ENCODE measurements around the gene PDGFD.

Gene PDGFD

DNA sequence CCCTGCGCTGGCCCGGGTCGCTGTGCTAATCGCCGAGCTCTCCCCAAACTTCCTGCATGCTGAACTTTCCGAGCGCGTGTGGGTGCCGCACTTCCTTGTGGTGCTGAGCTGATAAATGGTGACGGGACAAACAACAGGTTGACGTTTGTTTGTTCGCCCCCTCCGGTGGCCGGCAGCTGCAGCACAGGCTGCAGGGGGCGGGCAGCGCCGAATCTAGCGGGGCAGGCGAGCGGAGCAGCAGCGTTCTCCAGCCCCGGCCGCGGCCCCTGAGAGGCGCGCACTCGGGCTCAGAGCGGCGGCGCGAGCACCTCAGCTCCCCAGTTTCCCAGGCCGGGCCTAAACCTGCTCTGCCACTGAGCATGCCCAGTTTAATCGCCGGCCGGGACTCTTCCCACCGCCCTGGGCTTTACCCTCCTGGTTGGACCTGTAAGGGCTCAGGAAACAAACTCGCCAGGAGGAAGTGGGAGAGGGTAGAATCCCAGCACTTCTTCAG is at the start of gene PDGFD:
Gene PDGFD, minus strand, starts transcription at position 120 of the 493 bp plus-strand sequence.
- DNase-seq = peak; percentile 82

- no peak for DNase-seq
Observed at GRCh38 chr11:104206936-104207335, 43.0 kb upstream of the PDGFD start.

DNA sequence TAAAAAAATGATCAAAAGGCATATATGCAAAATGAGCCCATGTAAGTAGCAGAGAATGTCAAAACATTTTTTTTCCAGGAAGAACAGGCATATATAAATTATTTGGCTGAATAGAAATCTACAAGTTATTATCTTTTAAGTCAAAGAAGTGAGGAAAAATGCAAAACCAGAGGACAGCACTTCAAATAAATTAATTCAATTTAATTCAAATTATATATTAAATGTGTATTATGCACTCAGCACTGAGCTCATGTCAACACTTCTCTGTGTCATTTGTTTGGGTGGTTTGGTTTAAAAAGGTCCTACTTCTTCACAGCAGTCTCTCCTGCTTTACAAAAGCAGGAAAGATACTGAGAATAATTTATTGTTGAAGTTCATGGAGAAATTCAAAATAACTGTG is 41.9 kb upstream of the PDGFD start:
- no peak for DNase-seq

DNA sequence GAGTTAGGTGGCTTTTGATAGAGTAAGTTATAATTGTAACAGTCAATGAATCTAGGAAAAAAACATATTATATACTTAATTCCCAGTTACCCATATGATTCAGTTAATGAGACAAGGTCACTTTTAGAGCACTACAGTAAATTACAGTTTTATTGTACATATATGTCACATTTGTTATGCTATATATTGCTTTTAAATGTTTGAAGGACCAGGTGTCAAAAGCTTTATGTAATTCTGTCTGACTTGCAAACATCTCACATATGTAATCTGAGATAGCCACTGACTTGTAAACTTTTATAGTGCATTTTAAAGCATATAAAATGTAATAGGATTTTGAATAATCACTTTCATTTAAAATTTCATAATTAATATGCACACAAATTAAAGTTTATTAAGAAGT is 36.7 kb upstream of the PDGFD start:
- DNase-seq = no peak

- no peak for DNase-seq
Observed at GRCh38 chr11:104199053-104199452, 35.1 kb upstream of the PDGFD start.

GRCh38 chr11:104198576-104198975 is 34.6 kb upstream of the PDGFD start:
- no peak for DNase-seq

DNA sequence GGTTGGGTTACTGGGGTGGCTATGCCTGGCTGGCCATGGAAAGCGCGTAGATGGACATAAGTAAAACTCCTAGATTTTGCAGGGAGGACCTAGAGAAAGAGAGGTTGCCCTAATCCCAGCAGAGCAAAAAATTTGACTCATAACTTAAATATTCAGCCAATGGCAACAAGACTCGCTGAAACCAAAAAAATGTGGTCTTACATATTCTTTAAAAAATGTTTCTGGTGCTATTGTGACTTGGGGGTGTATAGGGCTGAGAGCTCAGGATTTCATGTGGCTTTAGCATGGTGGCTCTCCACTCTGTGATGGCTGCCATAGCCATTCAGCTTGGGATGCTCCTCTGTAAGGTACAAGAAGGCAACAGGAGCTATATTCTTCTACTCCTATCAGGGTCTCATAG is 27.2 kb upstream of the PDGFD start:
- no peak for DNase-seq

GRCh38 chr11:104183593-104183992 is 19.6 kb upstream of the PDGFD start:
- no peak for DNase-seq

DNA sequence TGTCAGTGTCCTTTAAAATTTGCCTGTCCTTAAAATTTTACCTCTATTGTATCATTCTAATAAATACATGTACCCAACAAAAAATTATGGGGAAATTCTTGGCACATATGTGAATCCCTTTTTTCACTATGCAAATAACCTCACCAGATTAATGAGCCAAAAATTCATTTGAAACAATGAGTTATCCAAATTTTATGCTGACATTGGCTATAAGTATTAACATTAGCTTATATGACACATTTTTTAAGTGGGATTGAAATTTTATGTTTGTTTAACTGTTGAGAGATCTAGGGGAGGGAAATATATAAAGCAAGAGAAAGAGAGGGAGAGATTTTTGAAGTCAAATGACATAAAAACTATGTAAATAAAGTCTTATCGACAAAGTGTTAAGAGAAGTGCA is 11.8 kb upstream of the PDGFD start:
- DNase-seq = no peak

- DNase-seq = no peak
Observed at GRCh38 chr11:104169091-104169490, 5.1 kb upstream of the PDGFD start.

GRCh38 chr11:104165014-104165413 is 1.1 kb upstream of the PDGFD start:
- no peak for DNase-seq

- peak; percentile 55 for DNase-seq
Observed at GRCh38 chr11:104163100-104164027, 583 bp downstream of the PDGFD start.

DNA sequence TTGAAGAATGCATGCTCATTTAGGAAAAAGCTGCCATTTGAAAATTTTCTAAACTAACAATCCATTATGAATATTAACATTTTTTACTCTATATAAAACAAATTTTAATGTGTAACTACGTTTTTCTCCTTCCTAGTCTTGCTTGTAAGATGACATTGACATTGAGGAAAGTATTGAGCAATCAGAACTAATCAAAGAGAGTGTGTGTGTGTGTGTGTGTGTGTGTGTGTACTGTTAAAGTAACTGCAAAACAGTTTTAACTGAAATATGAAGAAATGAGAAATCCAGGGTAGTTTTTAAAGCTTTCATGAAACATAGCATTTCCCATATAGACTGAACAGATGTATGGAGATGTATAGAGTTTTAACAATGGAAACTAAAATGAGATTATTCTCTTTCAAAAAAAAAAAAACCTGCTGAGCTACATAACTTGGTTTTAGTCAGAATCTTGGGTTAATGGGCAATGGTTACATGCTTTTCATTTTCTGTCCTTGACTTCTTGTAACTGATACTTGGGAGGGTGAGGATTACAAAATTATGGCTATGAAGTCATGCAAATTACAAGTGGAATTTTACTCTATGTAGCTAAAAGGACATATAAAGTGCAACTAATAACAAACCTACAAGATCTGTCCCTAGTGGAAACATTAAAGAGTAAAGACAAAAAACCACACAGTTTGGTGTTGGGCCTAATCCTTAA is 2.0 kb downstream of the PDGFD start:
- DNase-seq = no peak

DNA sequence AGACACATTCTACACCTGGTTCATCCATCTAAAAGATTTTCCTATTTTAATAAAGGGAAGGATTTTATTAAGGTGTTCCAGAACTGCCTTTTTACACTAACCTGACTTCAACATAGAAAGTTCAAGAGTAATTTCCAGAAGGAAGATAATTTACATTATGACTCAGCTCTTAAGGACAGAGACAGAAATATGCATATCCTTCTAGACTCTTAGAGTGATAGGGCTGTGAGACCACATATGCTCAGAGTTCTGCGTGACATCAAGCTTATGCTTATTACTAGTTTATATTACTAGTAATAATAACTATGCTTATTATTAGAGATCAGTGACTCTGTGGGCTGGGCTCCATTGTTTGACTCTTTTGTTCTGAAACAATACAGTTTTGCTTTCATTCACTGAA is 4.6 kb downstream of the PDGFD start:
- DNase-seq = no peak

- DNase-seq = no peak
Observed at GRCh38 chr11:104155375-104155774, 8.6 kb downstream of the PDGFD start.

DNA sequence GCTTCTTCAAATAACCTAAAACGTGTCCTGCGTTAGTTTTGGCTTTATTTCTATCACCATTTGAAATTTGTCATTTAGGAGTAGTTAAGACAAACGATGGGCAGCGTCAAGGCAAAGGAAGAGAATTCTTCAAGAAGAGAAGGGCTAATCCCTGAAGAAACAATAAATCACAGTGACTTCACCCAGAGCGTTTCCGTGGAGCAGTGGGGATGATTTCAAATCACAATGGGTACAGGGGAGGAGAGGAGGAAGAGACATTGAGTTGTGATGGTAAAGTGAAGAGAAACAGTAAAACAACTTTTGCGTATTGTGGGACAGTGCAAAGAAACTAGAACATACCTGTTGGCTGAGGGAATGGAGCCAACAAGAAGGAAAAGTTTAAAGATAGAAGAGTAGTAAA is 9.7 kb downstream of the PDGFD start:
- no peak for DNase-seq

DNA sequence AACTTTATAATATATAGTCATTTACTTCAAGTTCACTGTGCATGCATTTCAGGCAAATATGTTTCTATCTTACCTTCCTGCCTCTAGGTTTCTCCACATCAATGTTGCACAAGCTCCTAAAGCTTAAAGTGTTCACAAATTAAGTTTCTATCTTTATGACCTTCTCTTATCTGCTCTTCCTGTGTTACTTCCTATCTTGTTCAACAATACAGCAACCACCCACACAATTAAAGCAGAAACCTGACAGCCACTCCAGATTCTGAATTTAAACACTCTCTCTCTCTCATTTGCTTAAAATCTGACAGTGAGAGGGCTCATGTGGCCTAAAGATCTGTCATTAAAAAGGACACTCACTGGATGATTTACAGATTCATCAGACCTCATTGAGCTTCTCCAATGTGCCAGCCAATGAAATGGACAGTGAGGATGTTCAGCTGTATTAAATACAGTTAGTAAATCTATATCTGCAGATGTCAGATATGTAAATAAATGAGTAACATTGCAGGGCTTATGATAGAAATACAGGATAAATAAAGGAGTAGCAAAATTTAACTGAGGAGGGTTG is 10.9 kb downstream of the PDGFD start:
- no peak for DNase-seq

- no peak for DNase-seq
Observed at GRCh38 chr11:104151404-104152204, 12.3 kb downstream of the PDGFD start.

DNA sequence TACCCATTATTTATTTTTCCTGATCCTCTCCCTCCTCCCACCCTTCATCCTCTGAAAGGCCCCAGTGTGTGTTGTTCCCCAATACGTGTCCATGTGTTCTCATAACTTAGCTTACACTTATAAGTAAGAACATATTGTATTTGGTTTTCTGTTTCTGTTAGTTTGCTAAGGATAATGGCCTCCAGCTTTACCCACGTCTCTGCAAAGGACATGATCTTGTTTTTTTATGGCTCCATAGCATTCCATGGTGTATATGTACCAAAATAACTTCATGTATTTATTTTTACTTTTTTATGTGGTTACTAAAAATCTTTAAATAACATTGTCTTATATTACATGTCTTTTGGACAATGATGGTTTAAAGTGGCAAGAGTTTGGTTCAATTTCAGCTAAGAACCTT is 15.2 kb downstream of the PDGFD start:
- DNase-seq = no peak

DNA sequence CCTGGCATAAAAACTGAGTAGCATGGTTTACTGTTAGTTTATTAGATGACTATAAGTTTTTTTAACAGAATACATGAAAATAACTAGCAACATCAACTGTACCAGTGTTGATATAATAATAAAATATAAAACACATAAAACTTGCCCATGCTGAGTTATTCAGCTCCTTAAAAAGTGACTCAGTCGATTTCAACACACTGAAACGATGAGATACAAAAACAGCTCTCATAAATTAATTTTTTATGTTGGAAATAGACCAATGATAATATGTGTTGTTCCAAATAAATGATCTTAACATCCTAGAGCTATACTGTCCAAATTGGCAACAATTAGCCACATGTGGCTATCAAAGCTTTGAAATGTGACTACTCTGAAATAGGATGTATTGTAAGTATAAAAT is 15.9 kb downstream of the PDGFD start:
- DNase-seq = no peak

GRCh38 chr11:104146943-104147342 is 17.0 kb downstream of the PDGFD start:
- DNase-seq = no peak

- no peak for DNase-seq
Observed at GRCh38 chr11:104146421-104146820, 17.5 kb downstream of the PDGFD start.

DNA sequence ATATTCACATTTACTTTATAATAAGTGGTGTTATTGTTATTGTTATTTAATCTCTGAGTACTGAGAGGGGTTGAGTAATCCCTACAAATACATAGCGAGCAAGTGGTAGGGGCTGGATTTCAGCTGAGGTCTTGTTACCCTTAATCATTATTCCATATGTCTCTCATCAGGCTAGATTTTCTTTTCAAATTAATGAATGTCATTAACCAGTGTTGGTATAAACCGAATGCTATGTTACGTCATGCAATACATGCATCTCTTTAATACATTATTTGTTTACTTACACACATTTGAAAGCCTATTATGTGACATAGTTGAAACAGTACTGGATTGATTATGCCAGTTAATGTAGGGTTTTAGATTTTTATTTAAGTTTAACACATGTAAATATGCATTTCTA is 18.9 kb downstream of the PDGFD start:
- DNase-seq = no peak
